Neural cell (in vitro differentiated cells): ENCODE measurements around the gene GNB2.

Experiments used
- EP300 ChIP-seq: fragments of 450-650 bp; conservative IDR thresholded peaks from 2 replicates; pipeline ENCODE4 v1.6.1; 2014; ENCODE audit warnings: antibody characterized with exemption, mild to moderate bottlenecking, moderate library complexity; ENCODE audit not compliant: poor library complexity, severe bottlenecking
- EZH2 ChIP-seq: fragments of 200-600, 300-800 bp; shearing (Covaris generic), sonication (generic); IDR thresholded peaks from 2 replicates; pipeline ENCODE4 v1.6.1; 2014; ENCODE audit warnings: antibody characterized with exemption, low read length, borderline replicate concordance, mild to moderate bottlenecking; ENCODE audit not compliant: insufficient read depth, poor library complexity, severe bottlenecking
- MXI1 ChIP-seq: fragments of 450-650 bp; conservative IDR thresholded peaks from 2 replicates; pipeline ENCODE4 v1.6.1; 2014; ENCODE audit warnings: antibody characterized with exemption, mild to moderate bottlenecking; ENCODE audit not compliant: poor library complexity, severe bottlenecking
- POLR2AphosphoS5 ChIP-seq: IDR thresholded peaks from 2 replicates; pipeline ENCODE4 v1.6.1; 2012
- RAD21 ChIP-seq: fragments of 450-650 bp; conservative IDR thresholded peaks from 2 replicates; pipeline ENCODE4 v1.6.1; 2014; ENCODE audit warnings: antibody characterized with exemption, mild to moderate bottlenecking, moderate library complexity
- TF ChIP-seq, protein P1 (sequence below): fragments of 450-650 bp; IDR thresholded peaks from 2 replicates; pipeline ENCODE4 v1.5.1; 2014; ENCODE audit warnings: antibody characterized with exemption, mild to moderate bottlenecking, moderate library complexity; ENCODE audit not compliant: poor library complexity, severe bottlenecking
- TF ChIP-seq, protein P2 (sequence below): IDR thresholded peaks from 2 replicates; pipeline ENCODE4 v1.6.1; 2012; ENCODE audit warnings: borderline replicate concordance

DNA sequence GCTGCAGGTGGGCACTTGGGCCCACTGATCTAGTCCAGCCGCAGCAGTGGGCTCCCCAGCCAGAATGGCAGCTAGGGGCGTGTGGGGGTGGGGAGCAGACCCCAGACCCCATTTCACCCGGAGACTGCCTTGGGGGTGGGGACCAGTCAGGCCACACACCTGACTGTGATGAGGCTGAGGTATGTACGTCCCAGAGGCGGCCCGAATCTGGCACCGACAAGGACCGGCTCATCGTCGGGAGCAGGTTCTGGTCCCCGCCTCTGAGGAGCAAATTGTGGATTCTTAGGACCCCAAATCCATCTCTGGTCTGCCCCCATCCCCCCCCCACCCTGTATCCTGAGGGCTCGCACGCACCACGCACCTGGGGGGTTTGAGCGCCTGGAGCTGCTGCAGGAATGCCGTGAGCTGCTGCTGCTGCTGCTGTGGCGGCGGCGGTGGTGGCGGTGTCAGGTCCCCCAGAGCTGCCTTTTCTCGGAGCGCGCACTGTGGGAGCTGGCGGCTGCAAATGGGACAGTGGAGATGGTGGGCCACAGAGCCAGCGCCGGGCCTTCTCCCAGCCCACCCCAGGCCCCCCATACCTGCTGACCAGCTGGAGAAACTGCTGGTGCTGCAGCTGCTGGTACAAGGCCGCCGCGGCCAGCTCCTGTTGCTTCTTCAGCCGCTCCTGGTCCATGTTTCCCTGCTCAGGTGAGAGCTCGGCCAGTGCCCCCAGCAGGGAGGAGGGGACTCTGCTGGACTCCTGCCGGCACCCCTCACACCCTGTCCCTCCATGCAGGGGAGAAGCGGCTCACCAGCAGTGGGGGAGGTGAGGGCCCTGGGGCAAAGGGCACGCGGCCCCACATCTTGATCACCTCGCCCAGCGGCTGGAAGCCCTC lies 10.4 kb downstream of the GNB2 start:
- TF ChIP-seq MXI1, result no peak
- TF ChIP-seq, protein P1, sequence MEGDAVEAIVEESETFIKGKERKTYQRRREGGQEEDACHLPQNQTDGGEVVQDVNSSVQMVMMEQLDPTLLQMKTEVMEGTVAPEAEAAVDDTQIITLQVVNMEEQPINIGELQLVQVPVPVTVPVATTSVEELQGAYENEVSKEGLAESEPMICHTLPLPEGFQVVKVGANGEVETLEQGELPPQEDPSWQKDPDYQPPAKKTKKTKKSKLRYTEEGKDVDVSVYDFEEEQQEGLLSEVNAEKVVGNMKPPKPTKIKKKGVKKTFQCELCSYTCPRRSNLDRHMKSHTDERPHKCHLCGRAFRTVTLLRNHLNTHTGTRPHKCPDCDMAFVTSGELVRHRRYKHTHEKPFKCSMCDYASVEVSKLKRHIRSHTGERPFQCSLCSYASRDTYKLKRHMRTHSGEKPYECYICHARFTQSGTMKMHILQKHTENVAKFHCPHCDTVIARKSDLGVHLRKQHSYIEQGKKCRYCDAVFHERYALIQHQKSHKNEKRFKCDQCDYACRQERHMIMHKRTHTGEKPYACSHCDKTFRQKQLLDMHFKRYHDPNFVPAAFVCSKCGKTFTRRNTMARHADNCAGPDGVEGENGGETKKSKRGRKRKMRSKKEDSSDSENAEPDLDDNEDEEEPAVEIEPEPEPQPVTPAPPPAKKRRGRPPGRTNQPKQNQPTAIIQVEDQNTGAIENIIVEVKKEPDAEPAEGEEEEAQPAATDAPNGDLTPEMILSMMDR, result no peak
- TF ChIP-seq POLR2AphosphoS5, result no peak
- TF ChIP-seq, protein P2, sequence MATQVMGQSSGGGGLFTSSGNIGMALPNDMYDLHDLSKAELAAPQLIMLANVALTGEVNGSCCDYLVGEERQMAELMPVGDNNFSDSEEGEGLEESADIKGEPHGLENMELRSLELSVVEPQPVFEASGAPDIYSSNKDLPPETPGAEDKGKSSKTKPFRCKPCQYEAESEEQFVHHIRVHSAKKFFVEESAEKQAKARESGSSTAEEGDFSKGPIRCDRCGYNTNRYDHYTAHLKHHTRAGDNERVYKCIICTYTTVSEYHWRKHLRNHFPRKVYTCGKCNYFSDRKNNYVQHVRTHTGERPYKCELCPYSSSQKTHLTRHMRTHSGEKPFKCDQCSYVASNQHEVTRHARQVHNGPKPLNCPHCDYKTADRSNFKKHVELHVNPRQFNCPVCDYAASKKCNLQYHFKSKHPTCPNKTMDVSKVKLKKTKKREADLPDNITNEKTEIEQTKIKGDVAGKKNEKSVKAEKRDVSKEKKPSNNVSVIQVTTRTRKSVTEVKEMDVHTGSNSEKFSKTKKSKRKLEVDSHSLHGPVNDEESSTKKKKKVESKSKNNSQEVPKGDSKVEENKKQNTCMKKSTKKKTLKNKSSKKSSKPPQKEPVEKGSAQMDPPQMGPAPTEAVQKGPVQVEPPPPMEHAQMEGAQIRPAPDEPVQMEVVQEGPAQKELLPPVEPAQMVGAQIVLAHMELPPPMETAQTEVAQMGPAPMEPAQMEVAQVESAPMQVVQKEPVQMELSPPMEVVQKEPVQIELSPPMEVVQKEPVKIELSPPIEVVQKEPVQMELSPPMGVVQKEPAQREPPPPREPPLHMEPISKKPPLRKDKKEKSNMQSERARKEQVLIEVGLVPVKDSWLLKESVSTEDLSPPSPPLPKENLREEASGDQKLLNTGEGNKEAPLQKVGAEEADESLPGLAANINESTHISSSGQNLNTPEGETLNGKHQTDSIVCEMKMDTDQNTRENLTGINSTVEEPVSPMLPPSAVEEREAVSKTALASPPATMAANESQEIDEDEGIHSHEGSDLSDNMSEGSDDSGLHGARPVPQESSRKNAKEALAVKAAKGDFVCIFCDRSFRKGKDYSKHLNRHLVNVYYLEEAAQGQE, result no peak
- TF ChIP-seq EP300, result no peak
- TF ChIP-seq EZH2, result no peak
- no peak for TF ChIP-seq RAD21
